NCI-H146 treated with DMSO at 0.1 percent for 48 hours (cell line): ENCODE results near the gene EPB41L2.
"Not testable (repeated sequence)": the region's sequence is repeated elsewhere in the genome, so short reads cannot be mapped to it uniquely, and the experiment has no call there.

Experiments used
- DNase-seq: peaks from one replicate; lab custom pipeline; 2025; ENCODE audit not compliant: unreplicated experiment; lab: John Stamatoyannopoulos, UW

Gene EPB41L2

GRCh38 chr6:131004936-131005335 is 58.1 kb downstream of the EPB41L2 start:
- no peak for DNase-seq

DNA sequence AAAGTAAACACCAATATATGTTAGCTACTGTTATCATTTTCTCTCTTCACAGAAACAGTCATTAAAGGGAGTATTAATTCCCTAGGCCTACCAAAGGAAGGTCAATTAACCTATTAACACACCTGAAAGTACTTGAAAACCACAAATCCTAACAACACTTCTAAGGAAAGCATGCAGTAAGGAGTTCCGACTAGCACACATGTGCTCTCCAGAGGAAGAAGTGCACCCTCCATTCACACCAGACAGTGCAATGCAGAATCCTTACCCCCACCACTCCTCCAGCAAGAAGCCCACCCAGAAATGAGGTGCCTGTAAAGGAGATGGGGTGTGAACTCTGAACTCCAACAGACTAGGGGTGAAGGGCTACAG is 58.7 kb downstream of the EPB41L2 start:
- no peak for DNase-seq

GRCh38 chr6:131003488-131004386 is 59.3 kb downstream of the EPB41L2 start:
- DNase-seq, result no peak

GRCh38 chr6:131002661-131002980 is 60.4 kb downstream of the EPB41L2 start:
- DNase-seq, result no peak

DNA sequence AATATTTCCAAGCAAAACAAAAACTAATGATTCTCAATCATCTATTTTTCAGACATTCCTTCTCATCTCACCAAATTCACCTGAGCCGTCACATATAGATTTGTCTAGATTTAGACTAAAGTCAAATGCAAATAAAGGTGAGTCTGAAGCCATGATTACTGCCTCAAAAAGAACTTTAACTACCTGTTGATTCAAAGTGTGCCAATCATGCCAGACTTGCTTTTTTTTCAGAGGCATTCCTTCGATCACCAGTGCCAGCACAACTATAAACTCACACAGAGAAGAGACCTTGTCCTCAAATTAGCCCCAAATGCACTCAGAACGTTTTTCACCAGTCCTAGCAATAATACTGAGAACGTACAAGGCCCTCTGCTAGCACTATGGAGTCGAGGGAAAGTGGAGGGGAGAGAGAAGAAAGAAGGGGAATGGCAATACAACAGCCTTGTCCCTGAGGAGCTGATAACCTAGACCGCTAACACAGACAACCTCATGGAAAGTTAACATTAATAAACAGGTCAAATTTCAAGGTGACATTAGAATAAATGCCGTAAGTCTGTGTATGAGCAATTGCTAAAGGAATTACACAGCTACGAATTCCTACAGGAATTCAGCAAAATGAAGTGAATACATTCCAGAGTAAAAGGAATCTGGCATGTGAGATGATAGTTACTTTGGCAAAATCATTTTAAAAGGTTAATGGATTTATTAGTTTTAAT is 60.9 kb downstream of the EPB41L2 start:
- no peak for DNase-seq

- DNase-seq, result no peak
Measured at GRCh38 chr6:131001111-131001736, 61.8 kb downstream of the EPB41L2 start.

DNA sequence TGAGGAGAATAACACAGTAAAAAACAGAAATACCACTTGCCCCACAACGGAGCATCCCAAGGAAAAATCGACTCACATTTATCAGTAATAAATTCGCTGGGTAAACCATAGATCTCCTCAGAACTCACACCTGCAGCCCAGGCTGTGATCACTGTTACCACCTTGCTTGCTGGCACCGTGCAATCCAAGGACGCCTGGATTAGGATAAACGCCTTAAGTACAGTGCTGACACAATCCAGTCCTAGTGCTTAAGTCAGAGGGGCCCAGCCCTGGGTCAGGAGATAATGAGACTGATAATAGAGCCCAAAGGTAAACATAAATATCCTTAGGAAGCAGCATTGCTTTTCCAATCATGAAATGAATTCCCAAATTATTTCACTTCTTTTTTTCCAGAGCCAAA is 62.5 kb downstream of the EPB41L2 start:
- DNase-seq, result no peak

GRCh38 chr6:130997061-130997753 is 65.8 kb downstream of the EPB41L2 start:
- DNase-seq, result no peak

DNA sequence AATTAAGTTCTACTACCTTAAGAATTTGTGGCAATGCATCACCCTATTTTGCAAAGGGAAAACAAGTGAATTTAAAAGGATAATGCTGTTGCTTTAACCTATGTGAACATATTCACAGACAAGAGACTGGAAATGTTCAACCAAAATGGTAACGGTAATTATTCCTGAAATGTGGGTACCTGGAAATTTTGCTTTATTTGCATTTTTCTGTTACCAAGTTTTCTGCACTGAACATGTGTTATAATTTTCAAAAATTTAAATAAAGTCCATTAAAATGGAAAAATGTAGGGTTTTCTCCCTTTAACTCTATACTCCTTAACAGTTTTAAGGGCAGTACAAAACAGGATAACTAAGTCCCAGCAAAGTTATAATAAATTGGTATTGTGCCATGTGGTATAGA is 66.4 kb downstream of the EPB41L2 start:
- no peak for DNase-seq

GRCh38 chr6:130995783-130996447 is 67.1 kb downstream of the EPB41L2 start:
- DNase-seq, result no peak

GRCh38 chr6:130994319-130995097 is 68.5 kb downstream of the EPB41L2 start:
- no peak for DNase-seq

GRCh38 chr6:130993292-130993765 is 69.7 kb downstream of the EPB41L2 start:
- DNase-seq, result no peak

DNA sequence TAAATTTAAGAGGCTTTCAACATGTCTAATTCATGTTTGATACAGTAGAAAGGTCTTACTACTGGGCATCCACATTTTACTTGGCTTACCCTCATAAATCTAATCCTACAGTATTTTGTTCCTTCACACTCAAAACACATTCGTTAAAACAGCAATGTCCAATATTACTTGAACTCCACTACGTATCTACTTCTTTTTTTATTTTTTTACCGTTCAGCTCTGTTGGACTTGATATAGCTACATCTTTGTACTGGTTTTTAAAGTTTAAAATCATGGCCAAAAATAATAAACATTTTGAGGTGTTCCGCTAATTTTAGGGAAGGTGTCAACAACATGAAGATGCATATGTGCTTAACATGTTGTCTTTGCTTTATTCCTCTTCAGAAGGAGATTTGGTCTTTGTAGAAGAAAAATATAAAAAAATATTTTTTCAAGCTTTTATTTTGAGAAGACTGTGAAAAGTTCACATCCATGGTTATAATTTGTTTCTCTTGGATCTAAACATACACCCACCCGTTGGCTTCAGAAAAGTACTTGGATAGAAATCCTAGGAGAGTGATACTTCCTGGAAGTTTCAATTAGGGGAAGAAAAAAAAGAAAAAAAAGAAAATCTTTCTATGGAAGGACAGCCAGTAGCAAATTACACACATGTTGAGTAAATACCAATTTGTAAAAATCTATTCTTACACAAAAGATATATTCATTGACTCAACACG is 71.5 kb downstream of the EPB41L2 start:
- DNase-seq, result no peak

- not testable (repeated sequence) for DNase-seq
Measured at GRCh38 chr6:130987539-130987938, 75.5 kb downstream of the EPB41L2 start.

DNA sequence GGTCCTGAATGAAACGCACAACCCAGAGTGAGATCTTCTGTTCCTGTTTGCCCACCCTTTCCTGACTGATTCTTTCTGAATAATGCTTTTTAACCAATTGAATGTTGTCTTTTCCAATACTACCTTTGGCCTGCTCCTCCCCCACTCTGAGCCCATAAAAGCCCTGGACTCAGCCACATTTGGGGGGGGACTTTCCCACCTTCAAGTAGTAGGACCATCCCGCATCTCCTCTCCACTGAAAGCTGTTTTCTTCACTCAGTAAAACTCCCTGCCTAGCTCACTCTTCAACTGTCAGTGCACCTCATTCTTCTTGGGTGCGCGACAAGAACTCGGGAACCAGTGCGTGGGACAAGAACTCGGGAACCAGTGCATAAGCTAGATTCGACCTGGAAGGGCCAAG is 77.9 kb downstream of the EPB41L2 start:
- DNase-seq, result no peak

DNA sequence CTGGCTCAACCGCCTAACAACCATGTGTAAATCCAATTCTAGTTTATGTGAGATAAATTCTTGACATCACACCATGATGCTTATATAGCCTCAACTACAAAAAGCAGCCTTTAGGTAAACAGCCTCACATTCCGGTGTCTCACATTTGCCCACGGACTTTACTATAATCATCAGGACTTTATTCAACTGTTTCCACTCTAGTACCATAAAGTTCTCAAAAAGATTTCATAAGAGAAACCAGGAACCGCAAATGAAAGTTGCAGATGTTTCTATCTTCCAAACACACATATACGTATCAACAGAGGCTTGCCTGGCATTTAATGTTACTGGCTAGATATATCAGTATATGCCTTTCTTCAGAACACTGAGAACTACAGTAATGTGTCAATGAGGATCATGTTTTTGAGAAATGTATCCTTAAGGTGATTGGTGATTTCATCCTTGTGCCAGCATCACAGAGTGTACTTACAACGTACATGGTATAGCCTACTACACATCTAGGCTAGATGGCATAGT is 80.0 kb downstream of the EPB41L2 start:
- no peak for DNase-seq

- no peak for DNase-seq
Measured at GRCh38 chr6:130982135-130982534, 80.9 kb downstream of the EPB41L2 start.

- DNase-seq, result no peak
Measured at GRCh38 chr6:130981409-130981808, 81.6 kb downstream of the EPB41L2 start.
